ENCODE data around the gene NDUFS2. TPM values are rescaled to one million over a fixed set of nuclear protein-coding genes. Genes with fewer than 3 reads are reported as not detected.
A peak's percentile ranks its signal among the peaks of the same experiment; 100 is the strongest.

Gene NDUFS2
- total RNA-seq, 1 donor from 2014 or later = 107 TPM

DNA sequence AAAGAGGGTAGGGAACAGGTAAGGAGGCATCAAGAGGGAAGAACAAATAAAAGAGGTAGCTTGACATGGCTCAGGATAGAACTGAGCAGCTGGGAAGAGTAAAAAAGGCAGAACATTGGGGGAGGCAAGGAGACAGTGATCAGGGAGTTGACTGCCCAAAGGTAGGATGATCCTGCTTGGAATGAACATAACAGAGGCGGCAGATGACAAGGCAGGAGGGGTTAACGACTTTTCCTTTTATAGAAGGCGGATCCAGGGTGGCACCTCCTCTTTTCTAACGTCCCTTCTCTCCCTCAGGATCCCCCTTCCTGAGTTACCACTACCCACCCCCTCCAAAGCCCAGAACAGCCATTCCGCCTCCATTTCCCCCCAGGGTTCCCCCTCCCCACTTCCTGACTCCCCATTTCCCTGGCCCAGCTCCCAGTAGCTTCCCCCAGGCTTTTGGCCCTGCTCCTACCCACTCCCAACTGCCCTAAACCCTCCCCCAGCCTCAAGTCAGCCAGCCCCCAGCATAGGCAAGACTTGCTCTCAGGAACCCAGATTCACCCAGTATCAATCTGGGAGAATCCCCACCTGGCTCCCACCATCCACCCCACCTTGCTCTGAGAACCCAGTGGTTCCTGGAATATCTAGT is 2.5 kb upstream of the NDUFS2 start:
- DNase-seq (ENCODE audit: low spot score in 2 of 2) = no peak
- Histone ChIP-seq H3K4me3 (no peak overlapping the region), H3K36me3 (no peaks in the 10 kb centered on the region), H3K9me3 (no peaks in the 10 kb centered on the region), H3K4me1 (peaks cover 8 to 32% of the 10 kb centered on the region in 2 donors), H3K27me3 (no peaks in the 10 kb centered on the region), H3K27ac (peak overlapping the region; percentile 92 to 97)
- intact Hi-C loops (cut with DNase I) = loop anchor here (5.0 to 10.0 kb wide), 3 partner anchors 155 to 545 kb away; partner anchors contain the start of genes DUSP12 and USF1
- TF ChIP-seq, protein P1, sequence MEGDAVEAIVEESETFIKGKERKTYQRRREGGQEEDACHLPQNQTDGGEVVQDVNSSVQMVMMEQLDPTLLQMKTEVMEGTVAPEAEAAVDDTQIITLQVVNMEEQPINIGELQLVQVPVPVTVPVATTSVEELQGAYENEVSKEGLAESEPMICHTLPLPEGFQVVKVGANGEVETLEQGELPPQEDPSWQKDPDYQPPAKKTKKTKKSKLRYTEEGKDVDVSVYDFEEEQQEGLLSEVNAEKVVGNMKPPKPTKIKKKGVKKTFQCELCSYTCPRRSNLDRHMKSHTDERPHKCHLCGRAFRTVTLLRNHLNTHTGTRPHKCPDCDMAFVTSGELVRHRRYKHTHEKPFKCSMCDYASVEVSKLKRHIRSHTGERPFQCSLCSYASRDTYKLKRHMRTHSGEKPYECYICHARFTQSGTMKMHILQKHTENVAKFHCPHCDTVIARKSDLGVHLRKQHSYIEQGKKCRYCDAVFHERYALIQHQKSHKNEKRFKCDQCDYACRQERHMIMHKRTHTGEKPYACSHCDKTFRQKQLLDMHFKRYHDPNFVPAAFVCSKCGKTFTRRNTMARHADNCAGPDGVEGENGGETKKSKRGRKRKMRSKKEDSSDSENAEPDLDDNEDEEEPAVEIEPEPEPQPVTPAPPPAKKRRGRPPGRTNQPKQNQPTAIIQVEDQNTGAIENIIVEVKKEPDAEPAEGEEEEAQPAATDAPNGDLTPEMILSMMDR (IDR thresholded peaks at IDR 0.05) = no peak

DNA sequence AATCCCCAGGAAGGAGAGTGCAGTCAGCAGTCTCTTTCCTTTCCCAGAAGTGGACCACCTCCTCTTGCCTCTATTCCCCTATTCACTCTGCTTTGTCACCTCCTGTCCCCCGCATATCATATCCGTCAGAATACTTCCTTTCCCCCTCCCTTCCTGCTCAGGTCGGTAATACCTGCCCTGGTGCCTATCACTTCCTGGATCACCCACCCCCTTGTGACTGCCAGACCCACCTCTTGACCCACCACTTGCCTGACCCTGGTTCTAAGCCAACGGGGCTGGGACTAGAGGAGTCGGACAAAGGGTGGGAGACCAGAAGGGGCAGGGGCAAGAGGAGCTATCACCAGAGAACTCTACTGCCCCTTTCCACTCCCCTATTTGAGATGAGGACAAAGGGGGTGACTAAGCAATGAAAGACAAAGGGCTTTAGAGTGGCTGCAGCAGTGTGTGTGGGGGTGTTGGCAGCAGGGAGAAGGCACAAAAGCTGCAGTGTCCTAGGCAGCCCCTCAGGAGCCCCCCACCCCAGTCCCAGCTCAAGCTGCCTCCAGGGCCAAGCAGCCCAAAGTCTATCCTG is 1.7 kb upstream of the NDUFS2 start:
- Histone ChIP-seq H3K9me3 (no peaks in the 10 kb centered on the region), H3K4me3 (no peak overlapping the region), H3K36me3 (no peaks in the 10 kb centered on the region), H3K27me3 (no peaks in the 10 kb centered on the region), H3K4me1 (peaks cover 8 to 32% of the 10 kb centered on the region in 2 donors), H3K27ac (peak overlapping the region; percentile 92 to 97)
- no peak for DNase-seq (ENCODE audit: low spot score in 2 of 2)
- intact Hi-C loops (cut with DNase I) = loop anchor here (5.0 to 10.0 kb wide), 3 partner anchors 156 to 544 kb away; partner anchors contain the start of genes DUSP12 and USF1
- TF ChIP-seq, protein P1 (IDR thresholded peaks at IDR 0.05) = no peak

DNA sequence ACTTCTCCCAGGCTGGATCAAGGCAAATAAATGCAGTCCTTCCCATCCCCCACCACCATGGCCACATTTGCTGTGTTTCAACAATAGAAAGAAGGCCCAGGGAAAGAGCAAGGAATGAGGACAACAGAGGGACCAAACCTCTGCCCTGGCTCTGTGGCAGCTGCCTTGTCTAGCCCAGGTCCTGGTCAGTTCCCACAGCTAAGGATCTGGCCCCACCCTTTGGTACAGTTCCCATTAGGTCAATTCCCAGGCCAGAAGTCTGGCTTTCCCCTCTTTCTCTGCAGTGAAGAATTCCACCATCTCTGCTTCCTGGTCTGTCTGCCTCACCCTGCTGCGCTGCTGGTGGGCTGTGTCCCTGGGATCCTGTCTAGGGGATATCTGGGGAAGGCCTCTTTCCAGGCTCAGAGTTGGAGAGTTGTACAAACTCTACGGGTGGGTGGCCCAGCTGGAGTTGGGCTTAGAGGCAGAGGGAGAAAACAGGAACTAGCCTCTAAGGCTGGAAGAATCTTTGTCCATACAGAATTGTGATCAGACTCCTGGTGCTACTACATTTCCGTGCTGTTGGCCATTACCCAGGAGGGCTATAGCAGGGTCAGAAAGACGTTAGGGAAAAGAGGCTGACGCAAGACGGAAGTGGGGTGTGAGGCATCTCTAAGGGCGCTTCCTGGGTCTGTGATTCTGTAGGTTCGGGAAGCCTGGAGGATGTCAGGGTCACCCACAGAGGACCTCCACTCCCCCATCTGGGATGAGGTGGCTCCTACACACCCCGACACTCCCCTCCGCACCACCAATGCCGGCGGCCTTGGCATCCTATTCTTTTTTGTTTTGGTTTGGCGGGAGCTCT is 953 bp upstream of the NDUFS2 start:
- peak in 1 of 2 donors; percentile 84 for DNase-seq (ENCODE audit: low spot score in 2 of 2)
- H3K27me3 ChIP-seq = no peaks in the 10 kb centered on the region
- H3K27ac ChIP-seq = peak overlapping the region; percentile 92 to 97
- TF ChIP-seq, protein P1 (IDR thresholded peaks at IDR 0.05) = no peak
- no peaks in the 10 kb centered on the region for H3K9me3 ChIP-seq
- H3K36me3 ChIP-seq = peaks cover 0 to 7% of the 10 kb centered on the region in 2 donors
- H3K4me1 ChIP-seq = peaks cover 8 to 32% of the 10 kb centered on the region in 2 donors
- intact Hi-C loops (cut with DNase I) = loop anchor here (5.0 to 10.0 kb wide), 3 partner anchors 156 to 544 kb away; partner anchors contain the start of genes DUSP12 and USF1
- H3K4me3 ChIP-seq = peak overlapping the region; percentile 77 to 89

DNA sequence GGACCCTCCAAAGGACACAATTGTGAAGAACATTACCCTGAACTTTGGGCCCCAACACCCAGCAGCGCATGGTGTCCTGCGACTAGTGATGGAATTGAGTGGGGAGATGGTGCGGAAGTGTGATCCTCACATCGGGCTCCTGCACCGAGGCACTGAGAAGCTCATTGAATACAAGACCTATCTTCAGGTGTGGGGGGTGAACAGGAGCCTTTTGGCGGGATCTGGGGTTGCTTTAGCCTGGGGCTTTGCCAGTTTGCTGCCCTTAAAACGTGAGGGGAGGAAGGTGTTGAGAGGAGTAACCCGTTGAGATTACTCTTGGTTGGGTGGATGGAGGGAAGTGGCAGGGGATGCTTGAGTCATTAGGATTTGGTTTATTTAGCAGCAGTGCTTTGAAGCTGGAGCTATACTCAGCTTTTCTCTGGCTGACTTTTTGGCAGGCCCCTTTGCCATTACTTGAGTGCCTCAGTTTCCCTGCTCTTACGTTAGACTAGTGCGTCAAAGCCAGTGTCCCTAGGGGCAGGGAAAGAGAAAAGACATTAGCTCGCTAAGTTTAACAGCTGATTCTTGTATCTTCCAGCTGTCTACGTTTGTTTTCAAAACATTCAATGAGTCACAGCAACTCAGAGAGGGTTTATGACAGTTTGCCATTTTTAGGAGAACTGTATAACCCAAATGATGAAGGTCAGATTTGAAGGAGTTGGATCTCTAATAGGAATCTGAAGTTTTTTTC is 4.4 kb downstream of the NDUFS2 start:
- Histone ChIP-seq H3K9me3 (no peaks in the 10 kb centered on the region), H3K36me3 (peaks cover 43 to 60% of the 10 kb centered on the region in 2 donors), H3K4me1 (peaks cover 5 to 11% of the 10 kb centered on the region in 2 donors), H3K4me3 (no peak overlapping the region), H3K27me3 (no peaks in the 10 kb centered on the region), H3K27ac (peak overlapping the region; percentile 55 to 68)
- TF ChIP-seq, protein P1 (IDR thresholded peaks at IDR 0.05) = no peak
- DNase-seq (ENCODE audit: low spot score in 2 of 2) = no peak
- intact Hi-C loops (cut with DNase I) = loop anchor here (10.0 kb wide), 2 partner anchors 162 to 538 kb away; partner anchors contain the start of genes DUSP12 and USF1

DNA sequence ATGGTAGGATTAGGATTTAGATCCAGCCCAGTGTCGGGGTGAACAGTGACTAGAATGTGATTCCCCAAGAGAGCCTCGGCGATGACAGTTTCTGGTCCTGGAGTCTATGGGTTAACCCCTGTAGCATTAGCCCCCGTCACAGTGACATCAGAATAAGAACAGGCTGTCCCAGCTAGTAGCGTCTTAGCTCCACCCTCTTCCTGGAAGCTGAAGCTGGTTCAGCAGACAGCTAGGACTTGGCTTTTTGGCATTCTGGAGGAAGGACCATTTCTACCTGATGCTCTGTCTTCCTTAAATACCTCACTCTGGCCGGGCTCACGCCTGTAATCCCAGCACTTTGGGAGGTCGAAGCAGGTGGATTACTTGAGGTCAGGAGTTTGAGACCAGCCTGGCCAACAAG is 5.0 kb downstream of the NDUFS2 start:
- H3K9me3 ChIP-seq = no peaks in the 10 kb centered on the region
- intact Hi-C loops (cut with DNase I) = loop anchor here (10.0 kb wide), 2 partner anchors 162 to 538 kb away; partner anchors contain the start of genes DUSP12 and USF1
- no peaks in the 10 kb centered on the region for H3K27me3 ChIP-seq
- no peak overlapping the region for H3K4me3 ChIP-seq
- TF ChIP-seq, protein P1 (IDR thresholded peaks at IDR 0.05) = no peak
- peaks cover 5 to 10% of the 10 kb centered on the region in 2 donors for H3K4me1 ChIP-seq
- H3K36me3 ChIP-seq = peaks cover 48 to 66% of the 10 kb centered on the region in 2 donors
- H3K27ac ChIP-seq = peak overlapping the region; percentile 55 to 68
- peak in 1 of 2 donors; percentile 77 for DNase-seq (ENCODE audit: low spot score in 2 of 2)

Measured in ascending aorta (tissue), 2 donors.